Activated T-cell treated with anti-CD3 and anti-CD28 coated beads, Interleukin-2, amount 50 U/mL, for 24 hours (primary cell): ENCODE results near the gene GRHPR.

Source experiments
- DNase-seq: peaks from one replicate; pipeline ENCODE4 v3.0.0-alpha.2; 2020
- H3K27ac Mint-ChIP-seq: 2 replicates; pipeline ENCODE4 v1.8.0; 2020; ENCODE audit warnings: mild to moderate bottlenecking, mixed read lengths
- H3K27me3 Mint-ChIP-seq: 2 replicates; pipeline ENCODE4 v1.8.0; 2020; ENCODE audit warnings: mixed read lengths
- H3K36me3 Mint-ChIP-seq: 2 replicates; pipeline ENCODE4 v1.8.0; 2020; ENCODE audit warnings: low read depth, mixed read lengths
- H3K4me1 Mint-ChIP-seq: 2 replicates; pipeline ENCODE4 v1.8.0; 2020; ENCODE audit warnings: low read depth, mixed read lengths
- H3K4me3 Mint-ChIP-seq: 2 replicates; pipeline ENCODE4 v1.8.0; 2020; ENCODE audit warnings: mild to moderate bottlenecking, moderate library complexity, mixed read lengths
- H3K9me3 Mint-ChIP-seq: 2 replicates; pipeline ENCODE4 v1.8.0; 2020; ENCODE audit warnings: mixed read lengths

The GRHPR gene

GRCh38 chr9:37486256-37486615 is 63.7 kb downstream of the GRHPR start:
- Mint-ChIP-seq H3K27me3 (peaks cover 8% of the 10 kb centered on the region), H3K4me1 (peaks cover 48% of the 10 kb centered on the region)
- DNase-seq = no peak

More at GRCh38 chr9:37486256-37486615, 63.7 kb downstream of the GRHPR start:
- Mint-ChIP-seq H3K4me3 (peak overlapping the region; percentile 91), H3K9me3 (no peaks in the 10 kb centered on the region), H3K36me3 (peaks cover 53% of the 10 kb centered on the region), H3K27ac (peak overlapping the region; percentile 94)
